GM12878 (cell line): ENCODE results near the gene TMEM266. TPM values are rescaled to one million over a fixed set of nuclear protein-coding genes. Genes with fewer than 3 reads are reported as not detected.

ENCODE experiments used
- ATAC-seq: fragments of 200-7000 bp; cut with Tn5 transposase; 3 replicates; pipeline ENCODE4 v1.9.1; 2020; ENCODE audit warnings: mild to moderate bottlenecking, moderate library complexity
- BruUV-seq: library from RNA; stranded (reverse); fragments of 400-500 nt; replicated peaks from 2 replicates; lab custom pipeline; 2021; lab: Mats Ljungman, UMichigan
- CTCF ChIA-PET: fragments of 300-600 bp; sonication (Branson Sonifier 250); formaldehyde crosslinking; extraction: SDS; loops from one replicate; lab custom pipeline; 2021; ENCODE audit warnings: inconsistent platforms; lab: Yijun Ruan, JAX
- POLR2A ChIA-PET: fragments of 350-600 bp; formaldehyde crosslinking; extraction: SDS; loops from one replicate; lab custom pipeline; 2021; ENCODE audit warnings: inconsistent platforms; lab: Charles Lee
- RAD21 ChIA-PET: fragments of 300-600 bp; sonication (Branson Sonifier 250); formaldehyde crosslinking; loops from one replicate; lab custom pipeline; 2023; ENCODE audit warnings: antibody characterized with exemption; ENCODE audit not compliant: unreplicated experiment; lab: Charles Lee
- SMC1A ChIA-PET: fragments of 300-600 bp; sonication (Branson Sonifier 250); formaldehyde crosslinking; loops from one replicate; lab custom pipeline; 2023; ENCODE audit not compliant: unreplicated experiment, uncharacterized antibody; lab: Charles Lee
- DNase-seq: peaks from one replicate; pipeline ENCODE4 v3.0.0-alpha.2; 2011; ENCODE audit warnings: low read depth, low spot score
- FAIRE-seq: peaks from 3 replicates; lab custom pipeline; 2011; peaks lifted over from hg19 to GRCh38; lab: Jason Lieb, UNC
- H2AFZ ChIP-seq: 2 replicates; pipeline ENCODE4 v1.6.0; 2011; ENCODE audit warnings: low read depth, low read length, control low read depth; ENCODE audit not compliant: control insufficient read depth
- H3K27ac ChIP-seq: 2 replicates; pipeline ENCODE4 v1.5.1; 2011; ENCODE audit warnings: control low read depth; ENCODE audit not compliant: control insufficient read depth, insufficient read depth
- H3K27me3 ChIP-seq, 2 experiments: replicated peaks in 1 of 2; 2 replicates each; pipeline versions ENCODE4 v1.6.0 to v1.6.1; 2011; ENCODE audit warnings: low read length in 1 of 2; ENCODE audit not compliant: control insufficient read depth in 2 of 2, insufficient read depth in 2 of 2
- H3K36me3 ChIP-seq, 2 experiments: 2 replicates each; pipeline ENCODE4 v1.5.1; 2011; ENCODE audit warnings: low read length in 1 of 2; ENCODE audit not compliant: control insufficient read depth in 2 of 2, insufficient read depth in 2 of 2
- H3K4me1 ChIP-seq: 2 replicates; pipeline ENCODE4 v1.6.1; 2011; ENCODE audit warnings: mild to moderate bottlenecking, low read length, moderate library complexity, mixed read lengths; ENCODE audit not compliant: control insufficient read depth, insufficient read depth
- H3K4me2 ChIP-seq: 2 replicates; pipeline ENCODE4 v1.6.0; 2011; ENCODE audit warnings: control low read depth; ENCODE audit not compliant: control insufficient read depth, insufficient read depth
- H3K4me3 ChIP-seq: fragments of 200-600 bp; sonication (generic); 2 replicates; pipeline ENCODE4 v1.5.1; 2016
- H3K79me2 ChIP-seq: 2 replicates; pipeline ENCODE4 v1.6.0; 2011; ENCODE audit warnings: low read length; ENCODE audit not compliant: control insufficient read depth, insufficient read depth
- H3K9ac ChIP-seq: 2 replicates; pipeline ENCODE4 v1.8.0; 2011; ENCODE audit warnings: low read length, control low read depth, mixed read lengths; ENCODE audit not compliant: control insufficient read depth, insufficient read depth
- H3K9me3 ChIP-seq: replicated peaks from 3 replicates; pipeline ENCODE4 v1.5.1; 2011; ENCODE audit warnings: mild to moderate bottlenecking, low read length; ENCODE audit not compliant: control insufficient read depth, insufficient read depth
- H4K20me1 ChIP-seq: 2 replicates; pipeline ENCODE4 v1.6.0; 2011; ENCODE audit not compliant: control insufficient read depth, insufficient read depth
- ATF7 ChIP-seq: fragments of 450-650 bp; IDR thresholded peaks from 2 replicates; pipeline ENCODE4 v1.6.1; 2016; ENCODE audit warnings: low read depth, mild to moderate bottlenecking
- CBFB ChIP-seq: IDR thresholded peaks from 2 replicates; pipeline ENCODE4 v1.6.1; 2016; ENCODE audit warnings: antibody characterized with exemption, low read depth
- EZH2 ChIP-seq: IDR thresholded peaks from 2 replicates; pipeline ENCODE4 v1.6.1; 2012; ENCODE audit warnings: low read depth, mild to moderate bottlenecking, control low read depth, inconsistent platforms, low read length, borderline replicate concordance; ENCODE audit not compliant: control insufficient read depth
- GATAD2B ChIP-seq: fragments of 450-650 bp; conservative IDR thresholded peaks from 2 replicates; pipeline ENCODE4 v1.6.1; 2017; ENCODE audit warnings: low read depth, mild to moderate bottlenecking, moderate library complexity
- JUND ChIP-seq: IDR thresholded peaks from 2 replicates; pipeline ENCODE4 v1.6.1; 2012; ENCODE audit warnings: low read depth, mild to moderate bottlenecking, low read length, improper control_type of control experiment, moderate library complexity
- MEF2A ChIP-seq: IDR thresholded peaks from 2 replicates; pipeline ENCODE4 v1.6.1; 2011; ENCODE audit warnings: low read depth, mild to moderate bottlenecking, low read length, moderate library complexity; ENCODE audit not compliant: insufficient read depth
- MYB ChIP-seq: fragments of 150-350 bp; IDR thresholded peaks from 2 replicates; pipeline ENCODE4 v1.6.1; 2014; ENCODE audit warnings: mild to moderate bottlenecking, low read depth, low read length, borderline replicate concordance
- RELA ChIP-seq: fragments of 450-650 bp; IDR thresholded peaks from 2 replicates; pipeline ENCODE4 v1.8.0; 2014; ENCODE audit warnings: borderline replicate concordance; ENCODE audit not compliant: partially characterized antibody
- SP1 ChIP-seq: IDR thresholded peaks from one replicate; pipeline ENCODE4 v1.6.1; 2011; ENCODE audit warnings: low read depth, low read length
- WGBS: methylation state at CpG from one replicate; pipeline ENCODE4 v1.1.6; 2016; ENCODE audit warnings: low lambda C conversion rate; ENCODE audit not compliant: insufficient replicate concordance, insufficient coverage; ENCODE audit errors: missing lambda C conversion rate; 5-methylcytosine and 5-hydroxymethylcytosine counted together
- in situ Hi-C: fragments of 300-500 bp; cut with MboI; formaldehyde crosslinking; loops from 9 replicates; pipeline ENCODE4 v1.14.3; 2018; ENCODE audit warnings: mixed read lengths
- intact Hi-C: fragments of 100-400 bp; cut with micrococcal nuclease; formaldehyde crosslinking; loops from one replicate; pipeline ENCODE4 v1.14.2; 2022; ENCODE audit not compliant: unreplicated experiment
- polyA plus RNA-seq, 11 experiments: library from polyadenylated mRNA; depleted of rRNA in 4 of 11; unstranded in 6 of 11; stranded (reverse) in 5 of 11; fragments of >200 nt; fragmentation: Nextera tagmentation in 4 of 11; fragmentation: Illumina TruSeq in 1 of 11; extraction: Ambion mirVana in 4 of 11; extraction: Trizol in 1 of 11; gene quantifications; 1 replicate in 1 of 11; 2 replicates in 10 of 11; pipeline versions ENCODE4 v1.2.1 to v1.2.3, GENCODE V29; 2011 to 2016; ENCODE audit warnings: inconsistent platforms in 2 of 11, missing spikeins in 2 of 11, low read depth in 1 of 11
- total RNA-seq, 4 experiments: library from RNA; depleted of rRNA in 3 of 4; stranded (reverse); fragments of >200 nt in 3 of 4; fragmentation: Illumina TruSeq in 1 of 4; extraction: Trizol in 1 of 4; gene quantifications; 2 replicates each; pipeline versions ENCODE4 v1.2.1 to v1.2.3, GENCODE V29; 2013 to 2021
- TF ChIP-seq, protein P1 (sequence below): fragments of 450-650 bp; formaldehyde crosslinking; IDR thresholded peaks from 2 replicates; pipeline ENCODE4 v1.4.0; 2020; ENCODE audit warnings: mild to moderate bottlenecking, moderate library complexity
- TF ChIP-seq, protein P2 (sequence below): IDR thresholded peaks from 2 replicates; pipeline ENCODE4 v1.6.1; 2012; ENCODE audit warnings: mild to moderate bottlenecking, low read depth, low read length

TMEM266 gene
- total and polyA plus RNA-seq, 10 of the 15 experiments (the other 5 are each of a cell fraction or from before 2014, with no cell fraction given) = 0.11 to 0.70 (median 0.39) TPM

DNA sequence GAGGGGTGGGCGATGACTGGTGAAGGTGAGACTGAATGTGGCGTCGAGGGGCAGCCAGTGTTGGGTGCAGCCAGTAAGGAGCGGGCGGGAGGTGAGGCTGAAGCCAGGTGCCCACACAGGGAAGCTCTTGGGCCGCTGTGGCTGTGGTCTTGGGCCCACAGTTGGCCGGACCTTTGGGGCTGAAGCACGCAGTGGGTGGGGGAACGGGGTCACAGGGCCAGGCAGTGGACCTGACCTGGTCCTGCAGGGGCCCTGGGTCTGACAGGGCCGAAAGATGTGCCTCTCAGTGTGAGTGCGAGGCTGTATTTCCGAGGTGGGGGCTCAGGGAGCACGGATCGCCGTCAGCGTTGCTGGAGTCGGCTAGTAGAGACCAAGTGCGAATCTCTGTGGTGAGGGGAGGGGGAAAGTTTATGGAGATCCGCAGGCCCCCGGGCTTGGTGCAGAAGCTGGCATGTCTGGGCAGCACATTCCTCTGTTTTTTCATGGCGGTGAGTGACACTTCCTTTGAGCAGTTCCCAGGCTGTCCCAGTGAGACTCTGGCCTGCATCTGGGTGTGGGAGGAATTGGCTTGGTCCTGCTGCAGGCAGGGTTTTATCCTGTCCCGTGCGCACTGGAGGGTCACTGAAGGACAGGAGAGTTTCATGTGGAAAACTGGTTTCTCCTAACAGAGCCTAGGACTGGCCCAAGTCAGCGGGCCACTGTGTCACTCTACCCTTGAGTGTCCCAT, 100.8 kb downstream of the TMEM266 start:
- Histone ChIP-seq H4K20me1 (no peaks in the 10 kb centered on the region), H3K36me3 (no peaks in the 10 kb centered on the region), H3K9ac (no peak overlapping the region), H3K27me3 (no peaks in the 10 kb centered on the region; a peak in 3 of 4 replicates), H3K79me2 (no peaks in the 10 kb centered on the region), H2AFZ (no peak overlapping the region), H3K4me2 (no peak overlapping the region), H3K27ac (no peak overlapping the region), H3K4me1 (no peaks in the 10 kb centered on the region), H3K9me3 (no peaks in the 10 kb centered on the region), H3K4me3 (no peak overlapping the region)
- TF ChIP-seq MYB (no peak), ATF7 (no peak), RELA (no peak), EZH2 (no peak), MEF2A (no peak), GATAD2B (no peak), JUND (no peak), SP1 (no peak), CBFB (no peak)
- TF ChIP-seq, protein P1, sequence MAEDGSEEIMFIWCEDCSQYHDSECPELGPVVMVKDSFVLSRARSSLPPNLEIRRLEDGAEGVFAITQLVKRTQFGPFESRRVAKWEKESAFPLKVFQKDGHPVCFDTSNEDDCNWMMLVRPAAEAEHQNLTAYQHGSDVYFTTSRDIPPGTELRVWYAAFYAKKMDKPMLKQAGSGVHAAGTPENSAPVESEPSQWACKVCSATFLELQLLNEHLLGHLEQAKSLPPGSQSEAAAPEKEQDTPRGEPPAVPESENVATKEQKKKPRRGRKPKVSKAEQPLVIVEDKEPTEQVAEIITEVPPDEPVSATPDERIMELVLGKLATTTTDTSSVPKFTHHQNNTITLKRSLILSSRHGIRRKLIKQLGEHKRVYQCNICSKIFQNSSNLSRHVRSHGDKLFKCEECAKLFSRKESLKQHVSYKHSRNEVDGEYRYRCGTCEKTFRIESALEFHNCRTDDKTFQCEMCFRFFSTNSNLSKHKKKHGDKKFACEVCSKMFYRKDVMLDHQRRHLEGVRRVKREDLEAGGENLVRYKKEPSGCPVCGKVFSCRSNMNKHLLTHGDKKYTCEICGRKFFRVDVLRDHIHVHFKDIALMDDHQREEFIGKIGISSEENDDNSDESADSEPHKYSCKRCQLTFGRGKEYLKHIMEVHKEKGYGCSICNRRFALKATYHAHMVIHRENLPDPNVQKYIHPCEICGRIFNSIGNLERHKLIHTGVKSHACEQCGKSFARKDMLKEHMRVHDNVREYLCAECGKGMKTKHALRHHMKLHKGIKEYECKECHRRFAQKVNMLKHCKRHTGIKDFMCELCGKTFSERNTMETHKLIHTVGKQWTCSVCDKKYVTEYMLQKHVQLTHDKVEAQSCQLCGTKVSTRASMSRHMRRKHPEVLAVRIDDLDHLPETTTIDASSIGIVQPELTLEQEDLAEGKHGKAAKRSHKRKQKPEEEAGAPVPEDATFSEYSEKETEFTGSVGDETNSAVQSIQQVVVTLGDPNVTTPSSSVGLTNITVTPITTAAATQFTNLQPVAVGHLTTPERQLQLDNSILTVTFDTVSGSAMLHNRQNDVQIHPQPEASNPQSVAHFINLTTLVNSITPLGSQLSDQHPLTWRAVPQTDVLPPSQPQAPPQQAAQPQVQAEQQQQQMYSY (CRISPR knock-in tag) = no peak
- TF ChIP-seq, protein P2, sequence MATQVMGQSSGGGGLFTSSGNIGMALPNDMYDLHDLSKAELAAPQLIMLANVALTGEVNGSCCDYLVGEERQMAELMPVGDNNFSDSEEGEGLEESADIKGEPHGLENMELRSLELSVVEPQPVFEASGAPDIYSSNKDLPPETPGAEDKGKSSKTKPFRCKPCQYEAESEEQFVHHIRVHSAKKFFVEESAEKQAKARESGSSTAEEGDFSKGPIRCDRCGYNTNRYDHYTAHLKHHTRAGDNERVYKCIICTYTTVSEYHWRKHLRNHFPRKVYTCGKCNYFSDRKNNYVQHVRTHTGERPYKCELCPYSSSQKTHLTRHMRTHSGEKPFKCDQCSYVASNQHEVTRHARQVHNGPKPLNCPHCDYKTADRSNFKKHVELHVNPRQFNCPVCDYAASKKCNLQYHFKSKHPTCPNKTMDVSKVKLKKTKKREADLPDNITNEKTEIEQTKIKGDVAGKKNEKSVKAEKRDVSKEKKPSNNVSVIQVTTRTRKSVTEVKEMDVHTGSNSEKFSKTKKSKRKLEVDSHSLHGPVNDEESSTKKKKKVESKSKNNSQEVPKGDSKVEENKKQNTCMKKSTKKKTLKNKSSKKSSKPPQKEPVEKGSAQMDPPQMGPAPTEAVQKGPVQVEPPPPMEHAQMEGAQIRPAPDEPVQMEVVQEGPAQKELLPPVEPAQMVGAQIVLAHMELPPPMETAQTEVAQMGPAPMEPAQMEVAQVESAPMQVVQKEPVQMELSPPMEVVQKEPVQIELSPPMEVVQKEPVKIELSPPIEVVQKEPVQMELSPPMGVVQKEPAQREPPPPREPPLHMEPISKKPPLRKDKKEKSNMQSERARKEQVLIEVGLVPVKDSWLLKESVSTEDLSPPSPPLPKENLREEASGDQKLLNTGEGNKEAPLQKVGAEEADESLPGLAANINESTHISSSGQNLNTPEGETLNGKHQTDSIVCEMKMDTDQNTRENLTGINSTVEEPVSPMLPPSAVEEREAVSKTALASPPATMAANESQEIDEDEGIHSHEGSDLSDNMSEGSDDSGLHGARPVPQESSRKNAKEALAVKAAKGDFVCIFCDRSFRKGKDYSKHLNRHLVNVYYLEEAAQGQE = no peak
- in situ Hi-C loops = no loop called here
- FAIRE-seq = no peak
- intact Hi-C loops = no loop called here
- WGBS = 54% methylated on average over 24 of the region's 24 CpGs
- POLR2A ChIA-PET = no interaction called here
- RAD21 ChIA-PET = no interaction called here
- CTCF ChIA-PET = no interaction called here
- BruUV-seq = no TSS peak
- SMC1A ChIA-PET = no interaction called here
- no peak for DNase-seq
- no peak for ATAC-seq
